ENCODE results near the gene CCDC38.
A peak's percentile ranks its signal among the peaks of the same experiment; 100 is the strongest.

CCDC38 gene

DNA sequence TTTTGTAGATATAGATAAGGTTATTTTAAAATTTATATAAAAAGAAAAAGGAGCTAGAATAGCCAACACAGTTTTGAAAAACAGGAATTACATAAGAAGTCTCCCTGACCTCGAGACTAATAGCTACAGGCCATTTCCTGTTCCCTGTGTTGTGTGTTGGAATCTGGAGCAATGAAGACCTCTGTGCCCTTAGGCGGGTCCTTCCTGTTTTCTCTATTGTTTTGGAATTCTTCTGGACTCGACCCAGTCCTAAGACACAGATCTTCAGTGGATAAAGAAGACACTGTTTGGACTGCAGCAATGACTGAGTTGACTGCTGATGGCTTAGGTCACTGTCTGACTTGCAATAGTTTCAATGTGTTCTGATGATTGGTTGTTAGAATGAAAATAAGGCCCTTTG lies 57.4 kb downstream of the CCDC38 start:
- Mint-ChIP-seq H3K4me3 (no peak overlapping the region), H3K4me1 (ENCODE audit: low read depth) (no peaks in the 10 kb centered on the region), H3K27ac (no peak overlapping the region), H3K36me3 (ENCODE audit: low read depth) (no peaks in the 10 kb centered on the region), H3K27me3 (ENCODE audit: low read depth) (no peaks in the 10 kb centered on the region), H3K9me3 (no peaks in the 10 kb centered on the region)
- no peak for DNase-seq (ENCODE audit: low spot score)

- no peaks in the 10 kb centered on the region for H3K36me3 Mint-ChIP-seq (ENCODE audit: low read depth)
- H3K9me3 Mint-ChIP-seq, result no peaks in the 10 kb centered on the region
Measured at GRCh38 chr12:95882873-95883272, 59.5 kb downstream of the CCDC38 start.

GRCh38 chr12:95882080-95882479 lies 60.3 kb downstream of the CCDC38 start:
- H3K4me3 Mint-ChIP-seq, result no peak overlapping the region
- no peak overlapping the region for H3K27ac Mint-ChIP-seq
- H3K36me3 Mint-ChIP-seq (ENCODE audit: low read depth), result no peaks in the 10 kb centered on the region
- H3K9me3 Mint-ChIP-seq, result no peaks in the 10 kb centered on the region
- no peak for DNase-seq (ENCODE audit: low spot score)
- no peaks in the 10 kb centered on the region for H3K27me3 Mint-ChIP-seq (ENCODE audit: low read depth)
- H3K4me1 Mint-ChIP-seq (ENCODE audit: low read depth), result no peaks in the 10 kb centered on the region

More at GRCh38 chr12:95882873-95883272, 59.5 kb downstream of the CCDC38 start:
- Mint-ChIP-seq H3K27ac (no peak overlapping the region), H3K27me3 (ENCODE audit: low read depth) (no peaks in the 10 kb centered on the region), H3K4me3 (no peak overlapping the region), H3K4me1 (ENCODE audit: low read depth) (no peaks in the 10 kb centered on the region)
- no peak for DNase-seq (ENCODE audit: low spot score)

- H3K27ac Mint-ChIP-seq, result no peak overlapping the region
- H3K27me3 Mint-ChIP-seq (ENCODE audit: low read depth), result no peaks in the 10 kb centered on the region
- no peak overlapping the region for H3K4me3 Mint-ChIP-seq
- DNase-seq (ENCODE audit: low spot score), result no peak
- no peaks in the 10 kb centered on the region for H3K36me3 Mint-ChIP-seq (ENCODE audit: low read depth)
- H3K9me3 Mint-ChIP-seq, result no peaks in the 10 kb centered on the region
- H3K4me1 Mint-ChIP-seq (ENCODE audit: low read depth), result no peaks in the 10 kb centered on the region
Measured at GRCh38 chr12:95881331-95881955, 61.0 kb downstream of the CCDC38 start.

DNA sequence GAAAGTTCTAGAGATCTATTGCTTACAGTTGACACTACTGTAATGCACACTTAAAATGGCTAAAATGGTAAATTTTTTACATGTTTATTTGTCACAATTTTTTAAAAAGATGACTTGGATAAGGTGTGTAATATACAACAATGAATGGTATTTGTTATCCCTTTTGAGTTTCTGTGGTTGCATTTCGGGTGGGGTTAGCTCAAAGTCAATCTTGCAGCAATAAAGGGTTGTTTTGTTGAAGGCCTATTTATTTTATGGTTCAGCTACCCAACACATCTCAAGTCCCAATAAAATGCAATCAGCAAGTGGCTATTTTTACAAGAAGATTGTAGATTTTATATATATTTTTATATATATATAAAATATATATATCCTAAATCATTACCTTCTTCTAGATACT lies 61.5 kb downstream of the CCDC38 start:
- Mint-ChIP-seq H3K27ac (no peak overlapping the region), H3K9me3 (no peaks in the 10 kb centered on the region), H3K36me3 (ENCODE audit: low read depth) (no peaks in the 10 kb centered on the region), H3K4me3 (no peak overlapping the region), H3K4me1 (ENCODE audit: low read depth) (no peaks in the 10 kb centered on the region), H3K27me3 (ENCODE audit: low read depth) (no peaks in the 10 kb centered on the region)
- DNase-seq (ENCODE audit: low spot score), result no peak

DNA sequence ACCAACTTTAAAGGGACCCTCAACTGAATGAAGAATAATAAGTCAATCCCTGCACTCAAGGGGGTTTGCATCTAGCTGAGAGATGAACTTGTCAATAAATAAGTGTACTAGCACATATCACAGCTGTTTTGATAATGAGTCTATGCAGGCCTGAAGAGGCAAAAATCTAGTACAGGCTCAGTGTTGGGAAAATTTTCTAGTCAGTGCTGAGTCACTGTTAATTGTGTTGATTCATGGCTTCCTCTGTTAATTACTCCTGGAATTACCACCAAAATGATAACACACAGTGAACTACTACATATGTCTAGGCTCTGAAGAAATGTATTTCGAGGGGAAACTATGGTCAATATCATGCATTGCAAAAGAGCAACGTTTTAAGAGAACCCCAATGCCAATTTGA lies 64.8 kb downstream of the CCDC38 start:
- no peak for DNase-seq (ENCODE audit: low spot score)
- no peaks in the 10 kb centered on the region for H3K4me1 Mint-ChIP-seq (ENCODE audit: low read depth)
- H3K36me3 Mint-ChIP-seq (ENCODE audit: low read depth), result peaks cover 2% of the 10 kb centered on the region
- no peak overlapping the region for H3K4me3 Mint-ChIP-seq
- H3K27me3 Mint-ChIP-seq (ENCODE audit: low read depth), result no peaks in the 10 kb centered on the region
- no peaks in the 10 kb centered on the region for H3K9me3 Mint-ChIP-seq
- H3K27ac Mint-ChIP-seq, result no peak overlapping the region

- Mint-ChIP-seq H3K27me3 (ENCODE audit: low read depth) (no peaks in the 10 kb centered on the region), H3K36me3 (ENCODE audit: low read depth) (peaks cover 10% of the 10 kb centered on the region), H3K4me1 (ENCODE audit: low read depth) (no peaks in the 10 kb centered on the region), H3K27ac (no peak overlapping the region), H3K9me3 (no peaks in the 10 kb centered on the region), H3K4me3 (no peak overlapping the region)
- DNase-seq (ENCODE audit: low spot score), result no peak
Measured at GRCh38 chr12:95874452-95874851, 68.0 kb downstream of the CCDC38 start.

- Mint-ChIP-seq H3K27ac (no peak overlapping the region), H3K4me1 (ENCODE audit: low read depth) (no peaks in the 10 kb centered on the region), H3K36me3 (ENCODE audit: low read depth) (peaks cover 23% of the 10 kb centered on the region)
Measured at GRCh38 chr12:95870897-95871296, 71.5 kb downstream of the CCDC38 start.

DNA sequence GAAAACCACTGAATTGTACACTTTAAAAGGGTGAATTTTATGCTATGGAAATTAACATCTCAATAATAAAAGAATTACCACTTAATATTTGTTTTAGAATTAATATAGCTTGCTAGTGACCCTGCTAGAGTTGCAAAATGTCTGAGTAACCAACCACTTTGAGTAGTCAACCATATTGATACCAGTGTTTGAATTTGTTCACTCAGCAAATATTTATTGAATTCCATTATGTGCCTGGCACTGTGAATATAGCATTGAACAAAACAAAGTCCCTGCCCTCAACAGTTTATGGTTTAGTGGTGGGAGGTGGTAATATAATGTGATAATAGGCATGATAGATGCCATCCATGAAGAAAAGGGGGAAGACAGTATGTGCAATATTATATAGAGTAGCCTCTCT lies 79.1 kb downstream of the CCDC38 start:
- no peak overlapping the region for H3K4me3 Mint-ChIP-seq
- H3K27ac Mint-ChIP-seq, result no peak overlapping the region
- DNase-seq (ENCODE audit: low spot score), result no peak
- peaks cover 20% of the 10 kb centered on the region for H3K4me1 Mint-ChIP-seq (ENCODE audit: low read depth)
- peaks cover 3% of the 10 kb centered on the region for H3K9me3 Mint-ChIP-seq
- H3K36me3 Mint-ChIP-seq (ENCODE audit: low read depth), result peaks cover 46% of the 10 kb centered on the region
- H3K27me3 Mint-ChIP-seq (ENCODE audit: low read depth), result no peaks in the 10 kb centered on the region

More at GRCh38 chr12:95870897-95871296, 71.5 kb downstream of the CCDC38 start:
- no peak overlapping the region for H3K4me3 Mint-ChIP-seq
- no peak for DNase-seq (ENCODE audit: low spot score)
- H3K9me3 Mint-ChIP-seq, result no peaks in the 10 kb centered on the region
- no peaks in the 10 kb centered on the region for H3K27me3 Mint-ChIP-seq (ENCODE audit: low read depth)

DNA sequence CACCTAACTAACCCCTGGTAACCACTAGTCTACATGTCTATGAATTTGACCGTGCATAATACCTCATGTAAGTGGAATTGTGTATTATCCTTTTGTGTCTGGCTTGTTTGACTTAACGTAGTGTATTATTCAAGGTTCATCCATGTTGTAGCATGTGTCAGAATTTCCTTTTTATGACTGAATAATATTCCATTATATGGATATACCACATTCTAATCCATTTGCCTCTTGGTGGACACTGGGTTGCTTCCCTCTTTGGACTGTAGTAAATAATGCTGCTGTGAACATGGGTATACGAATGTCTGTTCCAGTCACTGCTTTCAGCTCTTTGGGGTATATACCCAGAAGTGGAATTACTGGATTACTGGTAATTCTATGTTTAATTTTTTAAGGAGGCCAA lies 80.4 kb downstream of the CCDC38 start:
- peaks cover 40% of the 10 kb centered on the region for H3K36me3 Mint-ChIP-seq (ENCODE audit: low read depth)
- H3K4me3 Mint-ChIP-seq, result no peak overlapping the region
- H3K27ac Mint-ChIP-seq, result no peak overlapping the region
- H3K27me3 Mint-ChIP-seq (ENCODE audit: low read depth), result no peaks in the 10 kb centered on the region
- H3K4me1 Mint-ChIP-seq (ENCODE audit: low read depth), result peaks cover 25% of the 10 kb centered on the region
- no peak for DNase-seq (ENCODE audit: low spot score)
- peaks cover 3% of the 10 kb centered on the region for H3K9me3 Mint-ChIP-seq

GRCh38 chr12:95859947-95860850 lies 82.2 kb downstream of the CCDC38 start:
- Mint-ChIP-seq H3K36me3 (ENCODE audit: low read depth) (peaks cover 34% of the 10 kb centered on the region), H3K27me3 (ENCODE audit: low read depth) (peaks cover 2% of the 10 kb centered on the region), H3K4me1 (ENCODE audit: low read depth) (peaks cover 25% of the 10 kb centered on the region), H3K9me3 (peaks cover 3% of the 10 kb centered on the region), H3K4me3 (peak overlapping the region; percentile 53), H3K27ac (no peak overlapping the region)
- DNase-seq (ENCODE audit: low spot score), result no peak

GRCh38 chr12:95859344-95859816 lies 83.0 kb downstream of the CCDC38 start:
- H3K27ac Mint-ChIP-seq, result no peak overlapping the region
- no peak overlapping the region for H3K4me3 Mint-ChIP-seq
- peaks cover 25% of the 10 kb centered on the region for H3K4me1 Mint-ChIP-seq (ENCODE audit: low read depth)
- peak; percentile 23 for DNase-seq (ENCODE audit: low spot score)
- peaks cover 34% of the 10 kb centered on the region for H3K36me3 Mint-ChIP-seq (ENCODE audit: low read depth)
- H3K27me3 Mint-ChIP-seq (ENCODE audit: low read depth), result peaks cover 7% of the 10 kb centered on the region
- H3K9me3 Mint-ChIP-seq, result peaks cover 3% of the 10 kb centered on the region

GRCh38 chr12:95858451-95859343 lies 83.7 kb downstream of the CCDC38 start, which contains the start of gene SNRPF:
Gene SNRPF, plus strand, starts transcription at chr12:95858952. Its CDS starts 122 bp downstream, at chr12:95859074.
- Mint-ChIP-seq H3K27me3 (ENCODE audit: low read depth) (peaks cover 7% of the 10 kb centered on the region), H3K36me3 (ENCODE audit: low read depth) (peaks cover 30% of the 10 kb centered on the region), H3K9me3 (peaks cover 3% of the 10 kb centered on the region), H3K4me1 (ENCODE audit: low read depth) (peaks cover 25% of the 10 kb centered on the region), H3K27ac (no peak within 1 kb of the TSS), H3K4me3 (no peak within 1 kb of the TSS)
- peak; percentile 93 for DNase-seq (ENCODE audit: low spot score)

Measured in T-helper 2 cell treated with Interferon-gamma antibody and Interleukin-4, amounts not matched to agents 5 μg/mL and 100 μg/mL, for 36 hours (primary cell).